KMS-11 (cell line): ENCODE results near the gene CSDE1.

Source experiments
- H2AFZ ChIP-seq: fragments of 200-600 bp; sonication (generic); 2 replicates; pipeline ENCODE4 v1.6.1; 2016; ENCODE audit warnings: antibody characterized with exemption, mixed run types, low read depth
- H3K27ac ChIP-seq: fragments of 200-600 bp; sonication (generic); 2 replicates; pipeline ENCODE4 v1.6.1; 2016; ENCODE audit warnings: mild to moderate bottlenecking, mixed run types
- H3K27me3 ChIP-seq: fragments of 200-600 bp; sonication (generic); 2 replicates; pipeline ENCODE4 v1.6.1; 2017; ENCODE audit warnings: mild to moderate bottlenecking, low read depth, mixed run types, moderate library complexity; ENCODE audit not compliant: insufficient read depth
- H3K36me3 ChIP-seq: fragments of 200-600 bp; sonication (generic); 2 replicates; pipeline ENCODE4 v1.6.1; 2017; ENCODE audit warnings: mild to moderate bottlenecking, mixed run types; ENCODE audit not compliant: insufficient read depth
- H3K4me1 ChIP-seq: fragments of 200-600 bp; sonication (generic); 2 replicates; pipeline ENCODE4 v1.6.1; 2016; ENCODE audit warnings: mild to moderate bottlenecking, low read depth, mixed run types; ENCODE audit not compliant: poor library complexity, severe bottlenecking
- H3K4me2 ChIP-seq: fragments of 200-600 bp; sonication (generic); 2 replicates; pipeline ENCODE4 v1.7.0; 2016; ENCODE audit warnings: mild to moderate bottlenecking, mixed run types
- H3K4me3 ChIP-seq: fragments of 200-600 bp; sonication (generic); IDR thresholded peaks from 2 replicates; pipeline ENCODE4 v1.6.1; 2017; ENCODE audit warnings: low read depth, low read length, mixed read lengths; ENCODE audit not compliant: insufficient read depth
- H3K79me2 ChIP-seq: fragments of 200-600 bp; sonication (generic); 2 replicates; pipeline ENCODE4 v1.6.1; 2016; ENCODE audit warnings: low read depth, mixed run types; ENCODE audit not compliant: insufficient read depth
- H3K9ac ChIP-seq: fragments of 200-600 bp; sonication (generic); 2 replicates; pipeline ENCODE4 v1.6.1; 2016; ENCODE audit warnings: mild to moderate bottlenecking, mixed run types
- H4K20me1 ChIP-seq: fragments of 200-600 bp; sonication (generic); 2 replicates; pipeline ENCODE4 v1.6.1; 2016; ENCODE audit warnings: mild to moderate bottlenecking, mixed run types; ENCODE audit not compliant: insufficient read depth
- TF ChIP-seq, protein P1 (sequence below): fragments of 200-600 bp; sonication (generic); conservative IDR thresholded peaks from 2 replicates; pipeline ENCODE4 v1.6.1; 2017; ENCODE audit warnings: low read depth, mild to moderate bottlenecking, antibody characterized with exemption, low read length, moderate library complexity, mixed read lengths

Gene CSDE1

DNA sequence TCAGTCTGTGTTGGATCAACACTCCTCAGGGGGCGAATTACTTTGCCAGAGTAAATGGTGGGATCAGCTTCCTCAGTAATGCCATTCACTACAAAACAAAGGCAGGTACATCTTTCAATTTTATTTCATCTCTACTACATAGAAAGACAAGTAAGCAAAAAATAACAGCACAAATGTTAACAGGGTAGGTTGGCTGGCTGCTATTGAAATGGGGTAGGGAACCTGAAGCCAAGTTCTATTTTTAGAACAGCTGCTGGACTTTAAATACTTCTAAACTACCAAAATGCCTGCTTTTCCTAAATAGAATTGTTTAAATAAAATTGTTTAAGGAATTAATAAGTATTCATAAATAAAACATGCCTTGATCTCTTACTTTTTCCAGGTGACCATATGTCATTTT is 33.9 kb downstream of the CSDE1 start:
- no peaks in the 10 kb centered on the region for H3K27me3 ChIP-seq
- no peak overlapping the region for H3K27ac ChIP-seq
- no peaks in the 10 kb centered on the region for H3K4me1 ChIP-seq
- H3K79me2 ChIP-seq = 0 out of 2 replicates have a peak, but pooled peaks cover 5% of the 10 kb centered on the region
- H3K36me3 ChIP-seq = no peaks in the 10 kb centered on the region
- TF ChIP-seq, protein P1, sequence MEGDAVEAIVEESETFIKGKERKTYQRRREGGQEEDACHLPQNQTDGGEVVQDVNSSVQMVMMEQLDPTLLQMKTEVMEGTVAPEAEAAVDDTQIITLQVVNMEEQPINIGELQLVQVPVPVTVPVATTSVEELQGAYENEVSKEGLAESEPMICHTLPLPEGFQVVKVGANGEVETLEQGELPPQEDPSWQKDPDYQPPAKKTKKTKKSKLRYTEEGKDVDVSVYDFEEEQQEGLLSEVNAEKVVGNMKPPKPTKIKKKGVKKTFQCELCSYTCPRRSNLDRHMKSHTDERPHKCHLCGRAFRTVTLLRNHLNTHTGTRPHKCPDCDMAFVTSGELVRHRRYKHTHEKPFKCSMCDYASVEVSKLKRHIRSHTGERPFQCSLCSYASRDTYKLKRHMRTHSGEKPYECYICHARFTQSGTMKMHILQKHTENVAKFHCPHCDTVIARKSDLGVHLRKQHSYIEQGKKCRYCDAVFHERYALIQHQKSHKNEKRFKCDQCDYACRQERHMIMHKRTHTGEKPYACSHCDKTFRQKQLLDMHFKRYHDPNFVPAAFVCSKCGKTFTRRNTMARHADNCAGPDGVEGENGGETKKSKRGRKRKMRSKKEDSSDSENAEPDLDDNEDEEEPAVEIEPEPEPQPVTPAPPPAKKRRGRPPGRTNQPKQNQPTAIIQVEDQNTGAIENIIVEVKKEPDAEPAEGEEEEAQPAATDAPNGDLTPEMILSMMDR = no peak
- no peak overlapping the region for H2AFZ ChIP-seq
- no peak overlapping the region for H3K4me3 ChIP-seq
- no peak overlapping the region for H3K4me2 ChIP-seq
- no peaks in the 10 kb centered on the region for H4K20me1 ChIP-seq
- H3K9ac ChIP-seq = no peak overlapping the region

- Histone ChIP-seq H3K36me3 (no peaks in the 10 kb centered on the region), H3K4me1 (no peaks in the 10 kb centered on the region), H3K27ac (no peak overlapping the region), H3K9ac (no peak overlapping the region), H3K27me3 (no peaks in the 10 kb centered on the region), H4K20me1 (no peaks in the 10 kb centered on the region), H3K4me2 (no peak overlapping the region), H3K4me3 (no peak overlapping the region), H2AFZ (no peak overlapping the region), H3K79me2 (0 out of 2 replicates have a peak, but pooled peaks cover 5% of the 10 kb centered on the region)
- TF ChIP-seq, protein P1 = no peak
Measured at GRCh38 chr1:114723457-114723856, 34.3 kb downstream of the CSDE1 start.

- H3K4me3 ChIP-seq = no peak overlapping the region
- H3K36me3 ChIP-seq = no peaks in the 10 kb centered on the region
- peaks cover 10% of the 10 kb centered on the region for H3K79me2 ChIP-seq
Measured at GRCh38 chr1:114720492-114720891, 37.3 kb downstream of the CSDE1 start.

DNA sequence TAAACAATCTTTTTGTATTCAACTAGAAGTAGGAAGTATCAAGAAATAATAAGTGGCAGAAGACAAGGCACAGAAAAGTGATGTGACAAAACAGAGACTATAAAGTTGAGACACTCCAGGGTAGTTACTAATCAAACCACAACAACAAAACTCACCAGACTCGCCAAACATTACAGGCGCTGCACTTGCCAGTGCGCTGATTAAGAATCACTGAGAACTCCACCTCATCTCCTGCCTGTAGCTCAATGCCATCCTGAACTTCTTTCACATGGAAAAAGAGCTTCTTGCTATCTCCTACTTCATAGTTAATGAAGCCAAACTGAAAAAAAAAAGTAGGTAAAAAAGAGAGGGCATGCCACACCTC is 38.4 kb downstream of the CSDE1 start:
- H2AFZ ChIP-seq = no peak overlapping the region
- H3K4me2 ChIP-seq = no peak overlapping the region
- H3K4me1 ChIP-seq = peaks cover 28% of the 10 kb centered on the region
- no peaks in the 10 kb centered on the region for H3K36me3 ChIP-seq
- H3K27ac ChIP-seq = no peak overlapping the region
- H3K27me3 ChIP-seq = no peaks in the 10 kb centered on the region
- no peak overlapping the region for H3K9ac ChIP-seq
- TF ChIP-seq, protein P1 = no peak
- no peaks in the 10 kb centered on the region for H4K20me1 ChIP-seq
- peaks cover 18% of the 10 kb centered on the region for H3K79me2 ChIP-seq
- H3K4me3 ChIP-seq = no peak overlapping the region

More at GRCh38 chr1:114720492-114720891, 37.3 kb downstream of the CSDE1 start:
- peaks cover 17% of the 10 kb centered on the region for H3K4me1 ChIP-seq
- TF ChIP-seq, protein P1 = no peak
- H3K9ac ChIP-seq = no peak overlapping the region
- no peaks in the 10 kb centered on the region for H3K27me3 ChIP-seq
- no peak overlapping the region for H2AFZ ChIP-seq
- no peak overlapping the region for H3K27ac ChIP-seq
- H3K4me2 ChIP-seq = no peak overlapping the region
- no peaks in the 10 kb centered on the region for H4K20me1 ChIP-seq
